Eye (tissue), 1 donor: ENCODE results near the gene NSUN2.

Experiments used
- DNase-seq: peaks from one replicate; pipeline ENCODE4 v3.0.0-alpha.2; 2015

Gene NSUN2

DNA sequence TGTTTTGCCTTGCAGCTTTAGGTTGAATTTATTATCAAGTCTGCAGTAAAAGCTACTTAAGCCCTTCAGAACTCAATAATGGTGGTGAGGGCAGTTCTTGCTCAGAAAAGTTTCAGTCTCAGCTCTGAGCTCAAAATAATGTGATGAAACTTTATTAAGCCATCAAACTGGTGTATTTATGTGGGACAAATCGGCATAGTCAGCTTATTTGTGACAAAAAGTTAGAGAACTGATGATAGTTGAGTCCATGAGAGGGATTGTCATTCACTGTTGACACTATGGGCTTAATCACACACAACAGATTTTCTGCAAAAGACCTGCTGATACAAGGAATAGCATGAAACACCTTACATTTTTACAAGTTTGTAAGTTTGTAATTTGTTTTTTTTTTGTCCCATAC, 9.8 kb upstream of the NSUN2 start:
- no peak for DNase-seq

- no peak for DNase-seq
Measured at GRCh38 chr5:6638236-6638635, 5.4 kb upstream of the NSUN2 start.

GRCh38 chr5:6637590-6637989, 4.7 kb upstream of the NSUN2 start:
- DNase-seq = no peak

DNA sequence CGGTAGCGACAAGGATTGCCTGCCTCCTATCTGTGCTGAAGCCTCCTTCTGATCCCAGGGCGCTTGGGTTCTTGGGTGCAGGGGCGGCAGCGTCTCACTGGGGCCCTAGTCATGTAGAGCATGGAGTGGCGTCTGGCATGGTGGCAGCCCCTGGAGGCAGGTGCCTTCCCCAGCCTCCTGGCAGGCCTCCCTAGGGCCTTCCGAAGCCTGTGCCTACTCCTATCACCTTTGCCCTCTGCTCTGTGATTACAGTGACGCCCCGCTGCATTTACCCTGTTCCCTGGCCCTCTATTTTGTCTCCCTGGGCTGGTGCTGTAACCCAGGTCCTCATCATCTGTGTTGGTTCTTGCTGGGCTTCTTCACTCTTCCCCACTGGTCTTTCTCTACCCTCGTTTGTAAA, 4.2 kb upstream of the NSUN2 start:
- no peak for DNase-seq

- no peak for DNase-seq
Measured at GRCh38 chr5:6636293-6636692, 3.4 kb upstream of the NSUN2 start.

- DNase-seq = no peak
Measured at GRCh38 chr5:6634788-6635430, 2.1 kb upstream of the NSUN2 start.

DNA sequence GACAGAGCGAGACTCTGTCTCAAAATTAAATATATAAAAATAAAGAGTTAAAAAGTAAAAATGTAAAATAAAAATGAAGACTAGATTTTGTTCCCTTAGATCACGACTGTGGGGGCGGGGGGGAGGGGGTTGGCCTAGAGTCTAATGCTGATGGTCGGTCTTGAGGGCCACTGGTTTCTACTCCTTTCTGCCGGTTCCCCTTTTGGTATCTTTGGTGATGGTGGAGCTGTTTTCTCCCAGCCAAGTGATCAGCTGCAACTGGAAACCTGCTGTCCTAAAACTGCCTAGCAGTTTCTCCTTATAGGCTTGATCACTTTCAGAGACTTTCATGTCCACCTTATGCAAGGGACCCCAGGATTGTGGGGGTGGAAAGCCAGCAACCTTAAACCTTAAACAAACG, 1.5 kb upstream of the NSUN2 start:
- DNase-seq = peak; percentile 6

DNA sequence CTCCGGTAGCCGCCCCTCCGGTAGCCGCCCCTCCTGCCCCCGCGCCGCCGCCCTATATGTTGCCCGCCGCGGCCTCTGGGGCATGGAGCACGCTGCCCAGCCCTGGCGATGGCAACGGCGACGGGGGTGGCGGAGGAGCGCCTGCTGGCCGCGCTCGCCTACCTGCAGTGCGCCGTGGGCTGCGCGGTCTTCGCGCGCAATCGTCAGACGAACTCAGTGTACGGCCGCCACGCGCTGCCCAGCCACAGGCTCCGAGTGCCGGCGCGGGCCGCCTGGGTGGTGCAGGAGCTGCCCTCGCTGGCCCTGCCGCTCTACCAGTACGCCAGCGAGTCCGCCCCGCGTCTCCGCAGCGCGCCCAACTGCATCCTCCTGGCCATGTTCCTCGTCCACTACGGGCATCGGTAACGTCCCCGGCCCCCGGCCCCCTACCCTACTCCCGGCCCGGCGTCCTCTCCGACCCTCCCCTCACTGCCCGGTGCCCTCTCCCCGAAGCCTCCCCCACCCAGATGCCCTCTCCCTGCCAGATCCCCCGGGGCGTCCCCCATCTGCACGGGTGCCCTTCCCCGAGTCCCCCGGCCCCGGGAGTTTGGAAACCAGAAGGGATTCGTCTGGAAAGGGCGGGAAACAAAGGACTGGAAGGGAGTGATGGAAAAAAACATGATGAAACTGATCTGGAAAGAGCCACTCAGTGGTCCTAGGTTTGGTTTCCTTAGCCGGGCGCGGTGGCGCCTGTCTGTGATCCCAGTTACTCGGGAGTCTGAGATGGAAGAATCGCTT, 813 bp upstream of the NSUN2 start:
- peak; percentile 62 for DNase-seq

DNA sequence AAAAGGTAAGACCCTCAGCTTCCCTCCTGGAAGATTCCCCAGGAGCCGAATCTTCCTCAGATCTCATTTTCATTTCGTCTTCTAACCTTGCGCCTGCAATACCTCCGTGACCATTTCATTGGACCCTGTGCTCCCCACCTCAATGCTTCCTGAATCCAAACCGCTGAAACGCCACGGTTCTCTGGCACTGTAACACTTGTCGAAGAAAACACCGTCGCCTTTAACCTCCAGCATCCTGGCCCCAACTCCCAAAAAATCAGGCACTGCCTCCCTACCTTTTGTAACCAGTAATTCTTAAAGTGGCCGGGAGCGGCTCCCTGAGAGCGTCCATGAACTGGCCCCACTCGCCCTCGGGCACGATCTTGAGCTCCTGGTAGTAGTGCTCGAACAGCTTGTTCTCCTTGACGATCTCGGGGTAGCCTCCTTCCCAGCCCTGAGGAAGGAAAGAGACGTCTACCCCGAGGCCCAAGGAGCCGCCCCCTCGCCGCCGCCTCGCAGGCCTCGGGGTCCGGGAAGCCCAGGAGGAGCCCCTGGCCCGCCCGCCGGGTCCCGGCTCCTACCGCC, 438 bp downstream of the NSUN2 start:
- no peak for DNase-seq

DNA sequence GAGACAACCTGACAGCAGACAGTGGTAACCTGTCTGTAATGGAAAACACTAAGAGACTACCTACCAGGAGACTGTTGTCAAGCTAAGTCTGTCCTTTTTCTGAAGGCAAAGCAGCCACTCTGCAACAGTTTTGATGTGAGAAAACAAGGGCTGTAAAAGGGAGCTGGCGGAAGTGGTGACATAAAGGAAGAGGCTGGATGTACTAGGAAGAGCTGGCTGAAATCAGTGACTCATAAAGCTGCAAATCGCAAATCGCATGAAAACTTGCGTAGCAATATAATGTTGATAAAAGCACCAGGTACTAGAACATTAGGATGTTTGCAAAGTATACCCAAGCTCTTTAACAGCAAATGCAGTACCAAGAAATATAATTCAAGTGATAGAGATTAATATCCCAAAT, 1.4 kb downstream of the NSUN2 start:
- no peak for DNase-seq

GRCh38 chr5:6626508-6626907, 6.3 kb downstream of the NSUN2 start:
- no peak for DNase-seq

DNA sequence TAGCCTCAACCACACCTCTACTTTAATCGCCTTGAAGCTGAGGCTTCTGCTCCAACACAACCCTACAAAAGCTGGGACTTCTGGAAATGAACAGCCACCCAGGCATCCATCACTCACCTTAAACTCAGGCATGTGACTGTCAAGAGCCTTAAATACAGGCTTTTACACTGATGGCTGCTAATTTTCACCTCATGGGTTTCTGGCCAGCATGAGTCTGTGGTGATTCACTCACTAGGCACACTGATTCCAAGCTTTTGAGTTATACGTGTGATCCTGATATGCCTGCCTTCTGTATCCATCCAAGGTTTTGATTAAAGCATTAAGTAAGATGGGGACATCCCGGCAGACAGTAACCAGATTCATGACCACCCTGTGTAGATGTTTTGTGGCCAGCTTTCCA, 8.9 kb downstream of the NSUN2 start:
- no peak for DNase-seq

DNA sequence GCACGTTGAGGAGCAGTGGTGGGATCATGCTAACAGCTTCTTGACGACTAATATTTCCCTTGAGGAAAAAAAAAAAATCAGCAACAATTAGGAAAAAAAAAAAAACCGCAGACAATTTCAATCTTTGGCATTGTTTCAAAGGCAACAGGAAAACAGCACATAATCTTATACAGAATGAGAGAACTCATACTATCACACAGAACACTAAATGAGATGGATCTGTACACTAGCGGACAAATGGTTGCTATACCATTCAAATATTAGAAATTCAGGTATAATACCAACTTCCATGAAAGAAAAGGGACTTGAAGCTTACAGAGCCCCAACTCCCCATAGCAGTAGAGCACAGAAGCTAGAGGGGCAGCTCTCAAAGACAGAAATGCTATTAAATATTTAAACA, 9.6 kb downstream of the NSUN2 start:
- DNase-seq = no peak

- no peak for DNase-seq
Measured at GRCh38 chr5:6616632-6617031, 16.2 kb downstream of the NSUN2 start.

GRCh38 chr5:6615034-6615815, 17.6 kb downstream of the NSUN2 start:
- DNase-seq = no peak

- no peak for DNase-seq
Measured at GRCh38 chr5:6611334-6612256, 21.2 kb downstream of the NSUN2 start.

DNA sequence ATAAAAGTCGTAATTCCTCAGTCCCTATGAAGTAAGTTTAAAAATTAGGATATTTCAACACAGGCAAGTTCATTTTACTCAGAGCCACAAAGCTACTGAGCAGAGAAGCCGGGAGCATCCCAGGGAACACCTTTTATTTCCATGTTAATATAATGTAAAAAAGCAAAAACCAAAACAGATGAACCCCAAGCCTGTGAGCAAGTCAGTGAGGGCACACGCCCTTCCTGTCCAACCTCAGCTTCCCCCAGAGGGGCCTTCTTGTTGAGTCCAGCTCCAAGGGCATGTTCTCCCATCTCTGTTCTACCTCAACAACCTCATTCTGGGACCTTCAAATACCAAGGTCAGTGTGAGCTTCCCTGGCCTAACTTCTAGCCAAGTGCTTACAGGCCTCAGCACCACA, 24.8 kb downstream of the NSUN2 start:
- DNase-seq = no peak

GRCh38 chr5:6607559-6607936, 25.3 kb downstream of the NSUN2 start:
- no peak for DNase-seq

DNA sequence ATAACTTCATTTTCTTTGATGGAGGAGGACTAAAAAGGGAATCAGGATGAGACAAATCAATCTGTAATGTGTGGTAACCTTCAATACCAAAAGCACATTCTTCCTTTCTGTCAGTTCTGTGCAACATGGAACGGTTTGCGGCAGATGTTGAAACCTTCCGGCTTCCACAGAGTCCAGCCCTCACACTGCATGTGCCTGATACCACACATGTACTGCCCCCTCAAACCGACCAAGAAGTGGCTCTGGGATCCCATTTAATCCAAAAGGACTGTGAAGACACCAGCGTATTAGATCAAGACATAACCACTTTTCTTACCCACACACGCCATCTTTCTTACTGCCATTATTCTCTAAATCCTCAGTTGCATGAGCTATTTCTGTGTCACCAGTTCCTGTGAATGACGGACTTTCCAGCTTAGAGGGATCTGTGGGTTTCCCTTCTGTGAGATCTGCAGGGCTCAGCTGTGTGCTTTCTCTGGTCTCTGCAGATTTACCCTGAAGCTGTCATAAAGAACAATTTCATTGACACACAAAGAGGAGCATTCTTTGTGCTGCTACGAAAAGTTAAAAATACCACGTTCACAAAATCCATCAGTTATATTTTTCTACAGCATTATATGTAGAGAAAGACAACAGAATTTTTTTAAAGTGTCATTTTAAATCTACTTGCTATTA, 25.8 kb downstream of the NSUN2 start:
- no peak for DNase-seq

DNA sequence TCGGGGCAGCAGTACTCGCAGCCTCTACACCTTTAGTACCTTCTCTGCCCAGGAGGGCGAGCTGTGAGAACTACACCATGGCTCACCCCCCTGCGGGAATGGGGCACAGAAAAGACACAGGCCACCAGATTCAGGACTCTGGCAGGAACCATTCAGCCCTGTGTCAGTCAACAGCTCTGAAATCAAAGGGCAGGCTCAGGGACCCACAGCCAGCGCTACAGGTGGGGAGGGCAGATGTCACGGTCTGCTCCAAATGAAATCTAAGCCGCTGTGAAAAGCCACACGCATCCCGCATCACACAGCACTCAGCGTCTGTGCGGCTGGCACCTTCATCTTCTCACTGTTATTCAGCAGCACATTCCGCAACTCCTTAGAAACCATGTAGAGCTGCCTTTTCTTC, 27.9 kb downstream of the NSUN2 start:
- DNase-seq = no peak

- no peak for DNase-seq
Measured at GRCh38 chr5:6604341-6604740, 28.5 kb downstream of the NSUN2 start.

DNA sequence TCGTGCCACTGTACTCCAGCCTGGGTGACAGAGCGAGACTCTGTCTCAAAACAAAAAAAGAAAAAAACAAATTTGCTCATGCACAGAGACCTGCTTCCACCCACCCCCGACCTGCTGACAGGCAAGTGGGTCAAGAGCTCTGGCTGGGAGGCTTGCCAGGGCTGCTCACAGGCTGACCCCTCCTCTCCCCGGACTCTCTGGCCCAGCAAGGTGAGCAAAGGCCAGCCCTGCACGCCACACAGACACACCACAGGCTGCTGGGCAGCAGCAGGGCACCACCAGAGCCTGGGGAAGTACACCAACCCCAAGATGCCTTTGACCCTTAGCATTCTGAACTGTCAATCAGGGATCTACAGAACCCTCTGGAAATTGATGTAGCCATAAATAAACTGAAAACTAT, 29.2 kb downstream of the NSUN2 start:
- DNase-seq = no peak
